ENCODE measurements around the gene MRPL54.
A peak's percentile ranks its signal among the peaks of the same experiment; 100 is the strongest.

The MRPL54 gene

GRCh38 chr19:3762501-3763459, at the start of gene MRPL54:
Gene MRPL54 (plus strand): TSS chr19:3762682. CDS start chr19:3762701, 19 bp downstream.
- DNase-seq = peak; percentile 99

GRCh38 chr19:3716147-3716668, 46.3 kb upstream of the MRPL54 start:
- no peak for DNase-seq

- DNase-seq = no peak
Observed at GRCh38 chr19:3719868-3720267, 42.6 kb upstream of the MRPL54 start.

GRCh38 chr19:3720349-3720917, 42.0 kb upstream of the MRPL54 start:
- no peak for DNase-seq

GRCh38 chr19:3721131-3721886, 41.2 kb upstream of the MRPL54 start:
- DNase-seq = peak; percentile 88 to 95

GRCh38 chr19:3721887-3722442, 40.5 kb upstream of the MRPL54 start:
- DNase-seq = no peak

GRCh38 chr19:3722443-3723109, 39.9 kb upstream of the MRPL54 start:
- no peak for DNase-seq

GRCh38 chr19:3723110-3723488, 39.4 kb upstream of the MRPL54 start:
- DNase-seq = no peak

- DNase-seq = no peak
Observed at GRCh38 chr19:3723883-3724282, 38.6 kb upstream of the MRPL54 start.

GRCh38 chr19:3725121-3725520, 37.4 kb upstream of the MRPL54 start:
- DNase-seq = no peak

GRCh38 chr19:3725640-3726310, 36.7 kb upstream of the MRPL54 start:
- DNase-seq = no peak

- no peak for DNase-seq
Observed at GRCh38 chr19:3730457-3730958, 32.0 kb upstream of the MRPL54 start.

GRCh38 chr19:3732108-3732507, 30.4 kb upstream of the MRPL54 start:
- no peak for DNase-seq

GRCh38 chr19:3733549-3734309, 28.8 kb upstream of the MRPL54 start:
- DNase-seq = no peak

- no peak for DNase-seq
Observed at GRCh38 chr19:3734310-3734600, 28.2 kb upstream of the MRPL54 start.

- DNase-seq = no peak
Observed at GRCh38 chr19:3736106-3736724, 26.3 kb upstream of the MRPL54 start.

GRCh38 chr19:3737487-3738205, 24.8 kb upstream of the MRPL54 start:
- no peak for DNase-seq

GRCh38 chr19:3738477-3739220, 23.8 kb upstream of the MRPL54 start:
- no peak for DNase-seq

GRCh38 chr19:3740431-3740830, 22.1 kb upstream of the MRPL54 start:
- DNase-seq = no peak
